Endothelial cell of umbilical vein (primary cell): ENCODE data around the gene KISS1R. TPM values are rescaled to one million over a fixed set of nuclear protein-coding genes. Genes with fewer than 3 reads are reported as not detected.
"Not testable (repeated sequence)": the region's sequence is repeated elsewhere in the genome, so short reads cannot be mapped to it uniquely, and the experiment has no call there.

Source experiments
- BruUV-seq: library from RNA; stranded (reverse); fragments of 400-500 nt; replicated peaks from 2 replicates; lab custom pipeline; 2021; lab: Mats Ljungman, UMichigan
- CTCF ChIA-PET: fragments of 300-600, 350-600 bp; sonication (Branson Sonifier 250); formaldehyde crosslinking; loops from one replicate; lab custom pipeline; 2021; ENCODE audit warnings: antibody characterized with exemption, inconsistent platforms; lab: Charles Lee
- POLR2A ChIA-PET: fragments of 300-600, 350-600 bp; sonication (Branson Sonifier 250); formaldehyde crosslinking; loops from one replicate; lab custom pipeline; 2021; ENCODE audit warnings: antibody characterized with exemption, inconsistent platforms; lab: Charles Lee
- DNase-seq: peaks from one replicate; pipeline ENCODE4 v3.0.0-alpha.2; 2011; ENCODE audit warnings: low read depth, low spot score
- FAIRE-seq: peaks from 2 replicates; lab custom pipeline; 2011; peaks lifted over from hg19 to GRCh38; lab: Jason Lieb, UNC
- H2AFZ ChIP-seq: 2 replicates; pipeline ENCODE4 v1.6.0; 2012; ENCODE audit warnings: low read depth, low read length, control low read depth, inconsistent platforms
- H3K27ac ChIP-seq: 2 replicates; pipeline ENCODE4 v1.5.1; 2011; ENCODE audit warnings: low read depth, mild to moderate bottlenecking, control low read depth, low read length, moderate library complexity; ENCODE audit not compliant: insufficient read depth
- H3K27me3 ChIP-seq, 2 experiments: 2 replicates each; pipeline versions ENCODE4 v1.6.0 to v1.6.1; 2011; ENCODE audit warnings: low read length in 2 of 2, mixed read lengths in 1 of 2; ENCODE audit not compliant: control insufficient read depth in 2 of 2, insufficient read depth in 2 of 2
- H3K36me3 ChIP-seq, 2 experiments: 2 replicates in 1 of 2; 3 replicates in 1 of 2; pipeline ENCODE4 v1.5.1; 2011; ENCODE audit warnings: low read length in 2 of 2, mild to moderate bottlenecking in 1 of 2, moderate library complexity in 1 of 2; ENCODE audit not compliant: control insufficient read depth in 2 of 2, insufficient read depth in 2 of 2; ENCODE audit errors: extremely low read depth in 1 of 2
- H3K4me1 ChIP-seq: 3 replicates; pipeline ENCODE4 v1.5.1; 2011; ENCODE audit warnings: mild to moderate bottlenecking, low read length; ENCODE audit not compliant: control insufficient read depth, insufficient read depth; ENCODE audit errors: extremely low read depth
- H3K4me2 ChIP-seq: 2 replicates; pipeline ENCODE4 v1.6.1; 2011; ENCODE audit warnings: low read length, control low read depth, mixed read lengths; ENCODE audit not compliant: insufficient read depth
- H3K4me3 ChIP-seq, 3 experiments: fragments of 200-600 bp in 1 of 3; sonication (generic), shearing (Covaris generic) in 1 of 3; replicated peaks in 1 of 3; 2 replicates each; pipeline ENCODE4 v1.5.1; 2011 to 2016; ENCODE audit warnings: control low read depth in 3 of 3, low read length in 3 of 3, mild to moderate bottlenecking in 2 of 3, inconsistent platforms in 1 of 3, low read depth in 1 of 3, moderate library complexity in 1 of 3; ENCODE audit not compliant: insufficient read depth in 1 of 3
- H3K79me2 ChIP-seq: 2 replicates; pipeline ENCODE4 v1.6.0; 2012; ENCODE audit warnings: low read length, inconsistent platforms; ENCODE audit not compliant: control insufficient read depth, insufficient read depth
- H3K9ac ChIP-seq: replicated peaks from 2 replicates; pipeline ENCODE3; 2011; ENCODE audit warnings: low read length, control low read depth; ENCODE audit not compliant: insufficient read depth; ENCODE audit errors: extremely low read depth
- H3K9me1 ChIP-seq: replicated peaks from 3 replicates; pipeline ENCODE4 v1.6.0; 2011; ENCODE audit warnings: mild to moderate bottlenecking, low read length; ENCODE audit not compliant: control insufficient read depth, insufficient read depth; ENCODE audit errors: extremely low read depth
- H3K9me3 ChIP-seq: replicated peaks from 2 replicates; pipeline ENCODE4 v1.5.1; 2012; ENCODE audit warnings: low read length, inconsistent platforms; ENCODE audit not compliant: control insufficient read depth, insufficient read depth
- H4K20me1 ChIP-seq: replicated peaks from 2 replicates; pipeline ENCODE3; 2011; ENCODE audit warnings: mild to moderate bottlenecking, low read length; ENCODE audit not compliant: control insufficient read depth, insufficient read depth; ENCODE audit errors: extremely low read depth
- EZH2 ChIP-seq: IDR thresholded peaks from 2 replicates; pipeline ENCODE4 v1.6.1; 2012; ENCODE audit warnings: borderline replicate concordance, low read depth, mild to moderate bottlenecking, moderate library complexity, low read length, inconsistent platforms; ENCODE audit not compliant: severe bottlenecking
- FOS ChIP-seq: IDR thresholded peaks from 2 replicates; pipeline ENCODE4 v1.6.1; 2011; ENCODE audit warnings: mild to moderate bottlenecking, low read length, moderate library complexity, borderline replicate concordance; ENCODE audit not compliant: insufficient read depth
- GATA2 ChIP-seq: IDR thresholded peaks from 2 replicates; pipeline ENCODE4 v1.7.0; 2011; ENCODE audit warnings: low read depth, mild to moderate bottlenecking, moderate library complexity, mixed read lengths, low read length; ENCODE audit not compliant: insufficient read length, insufficient read depth
- JUN ChIP-seq: IDR thresholded peaks from 2 replicates; pipeline ENCODE4 v1.6.1; 2011; ENCODE audit warnings: borderline replicate concordance, low read depth; ENCODE audit not compliant: insufficient read length, insufficient read depth
- MAX ChIP-seq: IDR thresholded peaks from 2 replicates; pipeline ENCODE4 v1.6.1; 2011; ENCODE audit not compliant: insufficient read depth, insufficient read length
- MYC ChIP-seq: IDR thresholded peaks from one replicate; pipeline ENCODE4 v1.6.1; 2011; ENCODE audit warnings: mild to moderate bottlenecking, low read depth, low read length
- POLR2A ChIP-seq: IDR thresholded peaks from 2 replicates; pipeline ENCODE4 v1.6.1; 2012; ENCODE audit warnings: low read depth, mild to moderate bottlenecking, control low read depth, low read length
- POLR2AphosphoS5 ChIP-seq: IDR thresholded peaks from 2 replicates; pipeline ENCODE4 v1.6.1; 2012; ENCODE audit warnings: low read depth, mild to moderate bottlenecking, control low read depth, low read length, moderate library complexity; ENCODE audit not compliant: insufficient read depth
- dilution Hi-C: fragments of 300-500 bp; cut with MboI; formaldehyde crosslinking; loops from one replicate; pipeline ENCODE4 v1.15.0; 2019; ENCODE audit warnings: low sequenced_read_pairs; ENCODE audit not compliant: extremely low pct_ligation_motif_present
- intact Hi-C: fragments of 100-400 bp; cut with micrococcal nuclease; formaldehyde crosslinking; loops from one replicate; pipeline ENCODE4 v1.10.0; 2022
- polyA plus RNA-seq, 4 experiments: library from polyadenylated mRNA; depleted of rRNA in 3 of 4; stranded (reverse) in 3 of 4; unstranded in 1 of 4; fragments of >200 nt; gene quantifications; 2 replicates each; pipeline versions ENCODE4 v1.2.1 to v1.2.3, GENCODE V29; 2011 to 2012; ENCODE audit warnings: missing spikeins in 1 of 4
- total RNA-seq: library from RNA; stranded (reverse); gene quantifications from 2 replicates; pipeline ENCODE4 v1.2.3, GENCODE V29; 2021
- TF ChIP-seq, protein P1 (sequence below), 2 donors: IDR thresholded peaks; 1 replicate in 1 of 2; 2 replicates in 1 of 2; pipeline ENCODE4 v1.5.1; 2011; ENCODE audit warnings: low read length in 2 of 2, mild to moderate bottlenecking in 2 of 2, moderate library complexity in 2 of 2, control low read depth in 1 of 2, inconsistent platforms in 1 of 2, low read depth in 1 of 2; ENCODE audit not compliant: insufficient read depth in 1 of 2; ENCODE audit errors: extremely low read depth in 1 of 2

The KISS1R gene
- total and polyA plus RNA-seq, 2 donors (not counting 3 experiments of a cell fraction or from before 2014, with no cell fraction given), result not detected

DNA sequence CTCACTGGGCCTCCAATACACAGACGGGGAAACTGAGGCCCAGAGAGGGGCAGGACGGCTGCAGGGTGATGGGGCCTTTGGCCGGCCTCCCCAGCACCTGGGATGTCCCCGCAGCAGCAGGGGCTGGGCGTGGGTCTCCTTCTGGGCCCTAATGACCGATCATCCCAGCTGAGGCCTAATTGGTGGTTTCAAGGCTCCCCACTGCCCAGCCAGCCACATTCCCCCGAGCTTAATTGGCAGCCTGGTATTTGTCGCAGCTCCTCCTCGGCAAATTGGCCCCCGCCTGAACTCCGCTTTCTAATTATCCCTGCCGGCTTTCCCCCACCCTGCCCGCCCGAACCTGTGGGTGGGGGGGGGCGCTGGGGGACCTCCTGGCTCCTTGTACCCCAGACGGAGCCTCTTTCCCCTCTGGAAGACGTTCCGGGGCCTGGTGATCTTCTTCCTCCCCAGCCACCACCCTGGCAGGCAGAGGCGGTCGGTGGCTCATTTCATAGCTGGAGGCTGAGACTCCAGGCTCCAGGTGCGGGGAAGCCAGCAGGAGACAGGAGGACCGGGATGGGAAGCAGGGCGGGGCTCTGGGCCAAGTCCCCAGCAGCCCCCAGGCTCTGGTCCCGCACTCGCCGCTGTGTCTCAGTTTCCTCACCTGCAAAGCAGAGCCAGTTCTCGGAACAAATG, 39.8 kb downstream of the KISS1R start:
- dilution Hi-C loops, result no loop called here
- no TSS peak for BruUV-seq

DNA sequence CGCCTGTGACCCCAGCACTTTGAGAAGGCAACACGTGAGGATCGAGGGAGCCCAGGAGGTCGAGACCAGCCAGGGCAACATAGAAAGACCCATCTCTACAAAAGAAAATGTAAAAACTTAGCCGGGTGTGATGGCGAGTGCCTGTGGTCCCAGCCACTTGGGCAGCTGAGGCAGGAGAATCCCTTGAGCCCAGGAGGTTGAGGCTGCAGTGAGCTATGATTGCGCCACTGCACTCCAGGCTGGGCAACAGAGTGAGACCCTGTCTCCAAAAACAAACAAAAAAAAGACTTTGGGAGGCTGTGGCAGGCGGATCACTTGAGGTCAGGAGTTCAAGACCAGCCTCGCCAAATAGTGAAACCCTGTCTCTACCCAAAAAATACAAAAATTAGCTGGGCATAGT, 40.4 kb downstream of the KISS1R start:
- intact Hi-C loops, H3K4me1 ChIP-seq, H4K20me1 ChIP-seq, DNase-seq, H3K9me1 ChIP-seq, POLR2A ChIA-PET, BruUV-seq, H3K27ac ChIP-seq, H3K79me2 ChIP-seq, H2AFZ ChIP-seq, H3K27me3 ChIP-seq, H3K9ac ChIP-seq, H3K36me3 ChIP-seq, H3K4me2 ChIP-seq, dilution Hi-C loops, H3K4me3 ChIP-seq, FAIRE-seq, CTCF ChIA-PET, H3K9me3 ChIP-seq: not testable (repeated sequence)

More for the DNA sequence above, 39.8 kb downstream of the KISS1R start:
- Histone ChIP-seq H3K27me3 (no peaks in the 10 kb centered on the region), H3K9me3 (no peaks in the 10 kb centered on the region), H3K27ac (no peak overlapping the region), H3K4me1 (peaks cover 4% of the 10 kb centered on the region), H3K4me3 (no peak overlapping the region), H4K20me1 (no peaks in the 10 kb centered on the region), H2AFZ (no peak overlapping the region), H3K9ac (no peak overlapping the region), H3K79me2 (no peaks in the 10 kb centered on the region), H3K9me1 (no peaks in the 10 kb centered on the region), H3K4me2 (no peak overlapping the region), H3K36me3 (no peaks in the 10 kb centered on the region)
- intact Hi-C loops, result no loop called here
- TF ChIP-seq MAX (no peak), POLR2A (no peak), GATA2 (no peak), EZH2 (no peak), MYC (no peak), FOS (no peak), POLR2AphosphoS5 (no peak), JUN (no peak)
- TF ChIP-seq, protein P1, sequence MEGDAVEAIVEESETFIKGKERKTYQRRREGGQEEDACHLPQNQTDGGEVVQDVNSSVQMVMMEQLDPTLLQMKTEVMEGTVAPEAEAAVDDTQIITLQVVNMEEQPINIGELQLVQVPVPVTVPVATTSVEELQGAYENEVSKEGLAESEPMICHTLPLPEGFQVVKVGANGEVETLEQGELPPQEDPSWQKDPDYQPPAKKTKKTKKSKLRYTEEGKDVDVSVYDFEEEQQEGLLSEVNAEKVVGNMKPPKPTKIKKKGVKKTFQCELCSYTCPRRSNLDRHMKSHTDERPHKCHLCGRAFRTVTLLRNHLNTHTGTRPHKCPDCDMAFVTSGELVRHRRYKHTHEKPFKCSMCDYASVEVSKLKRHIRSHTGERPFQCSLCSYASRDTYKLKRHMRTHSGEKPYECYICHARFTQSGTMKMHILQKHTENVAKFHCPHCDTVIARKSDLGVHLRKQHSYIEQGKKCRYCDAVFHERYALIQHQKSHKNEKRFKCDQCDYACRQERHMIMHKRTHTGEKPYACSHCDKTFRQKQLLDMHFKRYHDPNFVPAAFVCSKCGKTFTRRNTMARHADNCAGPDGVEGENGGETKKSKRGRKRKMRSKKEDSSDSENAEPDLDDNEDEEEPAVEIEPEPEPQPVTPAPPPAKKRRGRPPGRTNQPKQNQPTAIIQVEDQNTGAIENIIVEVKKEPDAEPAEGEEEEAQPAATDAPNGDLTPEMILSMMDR (IDR thresholded peaks at IDR 0.05; ENCODE audit: extremely low read depth in 1 of 2, insufficient read depth in 1 of 2, low read depth in 1 of 2, low read length in 2 of 2), result no peak
- CTCF ChIA-PET, result interaction anchor here (0.6 kb wide), 1 partner anchor 14 kb away, joined by 3 read pairs; no protein-coding TSS in a partner anchor
- DNase-seq (no peak), FAIRE-seq (no peak)
- POLR2A ChIA-PET, result no interaction called here
